ENCODE measurements around the gene NTM. TPM values are rescaled to one million over a fixed set of nuclear protein-coding genes. Genes with fewer than 3 reads are reported as not detected.

NTM gene
- polyA plus RNA-seq, 1 donor (not counting 4 experiments of a cell fraction or from before 2014, with no cell fraction given): 47.9 TPM

GRCh38 chr11:131653260-131653659 is 282.8 kb downstream of the NTM start:
- H3K79me2 ChIP-seq (ENCODE audit: control insufficient read depth, insufficient read depth, low read length): no peaks in the 10 kb centered on the region
- dilution Hi-C loops (cut with MboI; ENCODE audit: extremely low pct_ligation_motif_present, low sequenced_read_pairs): loop anchor here (25.0 kb wide), 1 partner anchor 591 kb away; no protein-coding TSS in a partner anchor
- H4K20me1 ChIP-seq (ENCODE audit: control insufficient read depth, extremely low read depth, insufficient read depth, low read length): no peaks in the 10 kb centered on the region
- H3K9me3 ChIP-seq (ENCODE audit: control insufficient read depth, low read depth, low read length): no peaks in the 10 kb centered on the region
- H3K4me3 ChIP-seq (ENCODE audit: control insufficient read depth in 2 of 3, extremely low read depth in 1 of 3, insufficient read depth in 2 of 3, low read depth in 1 of 3, low read length in 3 of 3): no peak overlapping the region
- FAIRE-seq (no peak), DNase-seq (ENCODE audit: low read depth, low spot score) (no peak)
- H3K9me1 ChIP-seq (ENCODE audit: control insufficient read depth, extremely low read depth, insufficient read depth, low read length): no peaks in the 10 kb centered on the region
- H3K4me1 ChIP-seq (ENCODE audit: control insufficient read depth, extremely low read depth, insufficient read depth, low read length): no peaks in the 10 kb centered on the region
- no peaks in the 10 kb centered on the region for H3K27me3 ChIP-seq (ENCODE audit: control insufficient read depth, extremely low read depth, insufficient read depth, low read length)
- H3K27ac ChIP-seq (ENCODE audit: control insufficient read depth, insufficient read depth, low read length): no peak overlapping the region
- H2AFZ ChIP-seq (ENCODE audit: control insufficient read depth, low read length): no peak overlapping the region
- H3K36me3 ChIP-seq (ENCODE audit: control insufficient read depth in 2 of 2, extremely low read depth in 1 of 2, insufficient read depth in 2 of 2, low read length in 2 of 2): no peaks in the 10 kb centered on the region
- no peak overlapping the region for H3K9ac ChIP-seq (ENCODE audit: control insufficient read depth, extremely low read depth, insufficient read depth, low read length)
- no peak overlapping the region for H3K4me2 ChIP-seq (ENCODE audit: control insufficient read depth, extremely low read depth, insufficient read depth, low read depth, low read length)
- no peak for TF ChIP-seq EZH2 (IDR thresholded peaks at IDR 0.05; ENCODE audit: low read length)
- TF ChIP-seq CTCF (optimal IDR thresholded peaks at IDR 0.05 in 1 of 3, IDR thresholded peaks at IDR 0.05 in 1 of 3, conservative IDR thresholded peaks at IDR 0.05 in 1 of 3; ENCODE audit: extremely low read depth in 1 of 3, insufficient read depth in 2 of 3, low read length in 3 of 3): no peak

GRCh38 chr11:131654849-131655248 is 284.4 kb downstream of the NTM start:
- no peak for DNase-seq (ENCODE audit: low read depth, low spot score)
- no peak overlapping the region for H3K4me2 ChIP-seq (ENCODE audit: control insufficient read depth, extremely low read depth, insufficient read depth, low read depth, low read length)
- no peak overlapping the region for H3K4me3 ChIP-seq (ENCODE audit: control insufficient read depth in 2 of 3, extremely low read depth in 1 of 3, insufficient read depth in 2 of 3, low read depth in 1 of 3, low read length in 3 of 3)
- no peak overlapping the region for H3K27ac ChIP-seq (ENCODE audit: control insufficient read depth, insufficient read depth, low read length)
- TF ChIP-seq CTCF (optimal IDR thresholded peaks at IDR 0.05 in 1 of 3, IDR thresholded peaks at IDR 0.05 in 1 of 3, conservative IDR thresholded peaks at IDR 0.05 in 1 of 3; ENCODE audit: extremely low read depth in 1 of 3, insufficient read depth in 2 of 3, low read length in 3 of 3) (no peak), EZH2 (IDR thresholded peaks at IDR 0.05; ENCODE audit: low read length) (no peak)
- H3K4me1 ChIP-seq (ENCODE audit: control insufficient read depth, extremely low read depth, insufficient read depth, low read length): no peaks in the 10 kb centered on the region
- H4K20me1 ChIP-seq (ENCODE audit: control insufficient read depth, extremely low read depth, insufficient read depth, low read length): no peaks in the 10 kb centered on the region
- H2AFZ ChIP-seq (ENCODE audit: control insufficient read depth, low read length): no peak overlapping the region
- no peak for FAIRE-seq
- no peaks in the 10 kb centered on the region for H3K9me1 ChIP-seq (ENCODE audit: control insufficient read depth, extremely low read depth, insufficient read depth, low read length)
- dilution Hi-C loops (cut with MboI; ENCODE audit: extremely low pct_ligation_motif_present, low sequenced_read_pairs): loop anchor here (25.0 kb wide), 1 partner anchor 593 kb away; no protein-coding TSS in a partner anchor
- no peaks in the 10 kb centered on the region for H3K36me3 ChIP-seq (ENCODE audit: control insufficient read depth in 2 of 2, extremely low read depth in 1 of 2, insufficient read depth in 2 of 2, low read length in 2 of 2)
- H3K9ac ChIP-seq (ENCODE audit: control insufficient read depth, extremely low read depth, insufficient read depth, low read length): no peak overlapping the region
- no peaks in the 10 kb centered on the region for H3K79me2 ChIP-seq (ENCODE audit: control insufficient read depth, insufficient read depth, low read length)
- no peaks in the 10 kb centered on the region for H3K27me3 ChIP-seq (ENCODE audit: control insufficient read depth, extremely low read depth, insufficient read depth, low read length)
- no peaks in the 10 kb centered on the region for H3K9me3 ChIP-seq (ENCODE audit: control insufficient read depth, low read depth, low read length)
